OCI-LY1 (cell line): Measurements from ENCODE around the gene BMF.
A peak's percentile ranks its signal among the peaks of the same experiment; 100 is the strongest.

ENCODE experiments used
- H2AFZ ChIP-seq: fragments of 200-600 bp; sonication (generic), shearing (Covaris generic); 2 replicates; pipeline ENCODE4 v1.6.0; 2014; ENCODE audit warnings: antibody characterized with exemption, mild to moderate bottlenecking, low read length
- H3F3A ChIP-seq: fragments of 200-600 bp; sonication (generic), shearing (Covaris generic); 2 replicates; pipeline ENCODE4 v1.6.0; 2014; ENCODE audit warnings: mild to moderate bottlenecking, antibody characterized with exemption, low read length, moderate library complexity; ENCODE audit not compliant: insufficient read depth
- H3K27ac ChIP-seq: fragments of 200-600 bp; sonication (generic); 2 replicates; pipeline ENCODE4 v1.5.1; 2014; ENCODE audit warnings: low read length, mixed run types, mild to moderate bottlenecking, low read depth; ENCODE audit not compliant: poor library complexity, severe bottlenecking
- H3K27me3 ChIP-seq: fragments of 200-600 bp; sonication (generic); 2 replicates; pipeline ENCODE4 v1.6.0; 2014; ENCODE audit warnings: antibody characterized with exemption, mild to moderate bottlenecking, low read length, moderate library complexity; ENCODE audit not compliant: insufficient read depth
- H3K36me3 ChIP-seq: fragments of 200-600 bp; sonication (generic); 2 replicates; pipeline ENCODE4 v1.6.1; 2014; ENCODE audit warnings: mild to moderate bottlenecking, antibody characterized with exemption, low read length, moderate library complexity, mixed read lengths; ENCODE audit not compliant: insufficient read depth
- H3K4me1 ChIP-seq: fragments of 200-600 bp; sonication (generic); 2 replicates; pipeline ENCODE4 v1.5.1; 2014; ENCODE audit warnings: mild to moderate bottlenecking, low read length, moderate library complexity; ENCODE audit not compliant: insufficient read depth, severe bottlenecking
- H3K4me2 ChIP-seq: fragments of 200-600 bp; sonication (generic), shearing (Covaris generic); 2 replicates; pipeline ENCODE4 v1.6.1; 2014; ENCODE audit warnings: low read length
- H3K4me3 ChIP-seq: fragments of 200-600 bp; sonication (generic); 2 replicates; pipeline ENCODE4 v1.5.1; 2014; ENCODE audit warnings: low read length, low read depth, mild to moderate bottlenecking, mixed read lengths; ENCODE audit not compliant: poor library complexity, severe bottlenecking
- H3K79me2 ChIP-seq: fragments of 200-600 bp; shearing (Covaris generic); 2 replicates; pipeline ENCODE4 v1.6.1; 2016; ENCODE audit warnings: mixed run types, low read length, mixed read lengths; ENCODE audit not compliant: insufficient read depth
- H3K9ac ChIP-seq: fragments of 200-600 bp; sonication (generic), shearing (Covaris generic); 2 replicates; pipeline ENCODE4 v1.6.1; 2014; ENCODE audit warnings: mild to moderate bottlenecking, low read length, mixed read lengths
- H3K9me2 ChIP-seq: fragments of 200-600 bp; sonication (generic), shearing (Covaris generic); 2 replicates; pipeline ENCODE4 v1.6.1; 2014; ENCODE audit warnings: low read depth, mild to moderate bottlenecking, low read length, mixed read lengths
- H3K9me3 ChIP-seq: fragments of 200-600 bp; shearing (Covaris generic); 2 replicates; pipeline ENCODE4 v1.6.1; 2014; ENCODE audit warnings: low read length, mixed read lengths
- H4K20me1 ChIP-seq: fragments of 200-600 bp; sonication (generic), shearing (Covaris generic); 2 replicates; pipeline ENCODE4 v1.6.0; 2016; ENCODE audit warnings: mild to moderate bottlenecking, low read length; ENCODE audit not compliant: insufficient read depth
- EZH2 ChIP-seq: fragments of 200-600 bp; sonication (generic), shearing (Covaris generic); IDR thresholded peaks from 2 replicates; pipeline ENCODE4 v1.8.0; 2017; ENCODE audit warnings: borderline replicate concordance, mixed run types, mild to moderate bottlenecking, antibody characterized with exemption, low read length, moderate library complexity, mixed read lengths
- TF ChIP-seq, protein P1 (sequence below): fragments of 200-600 bp; sonication (generic), shearing (Covaris generic); IDR thresholded peaks from 2 replicates; pipeline ENCODE4 v1.5.1; 2017; ENCODE audit warnings: mild to moderate bottlenecking, antibody characterized with exemption, low read length, moderate library complexity, mixed read lengths

Gene BMF

GRCh38 chr15:40059821-40060220 lies 48.9 kb downstream of the BMF start:
- H3K4me1 ChIP-seq: peaks cover 34% of the 10 kb centered on the region
- no peak overlapping the region for H3K27ac ChIP-seq
- H3K79me2 ChIP-seq: no peaks in the 10 kb centered on the region
- no peak overlapping the region for H3K4me2 ChIP-seq
- no peaks in the 10 kb centered on the region for H3K9me3 ChIP-seq
- no peaks in the 10 kb centered on the region for H3K9me2 ChIP-seq
- H3K36me3 ChIP-seq: no peaks in the 10 kb centered on the region
- no peaks in the 10 kb centered on the region for H4K20me1 ChIP-seq
- TF ChIP-seq, protein P1, sequence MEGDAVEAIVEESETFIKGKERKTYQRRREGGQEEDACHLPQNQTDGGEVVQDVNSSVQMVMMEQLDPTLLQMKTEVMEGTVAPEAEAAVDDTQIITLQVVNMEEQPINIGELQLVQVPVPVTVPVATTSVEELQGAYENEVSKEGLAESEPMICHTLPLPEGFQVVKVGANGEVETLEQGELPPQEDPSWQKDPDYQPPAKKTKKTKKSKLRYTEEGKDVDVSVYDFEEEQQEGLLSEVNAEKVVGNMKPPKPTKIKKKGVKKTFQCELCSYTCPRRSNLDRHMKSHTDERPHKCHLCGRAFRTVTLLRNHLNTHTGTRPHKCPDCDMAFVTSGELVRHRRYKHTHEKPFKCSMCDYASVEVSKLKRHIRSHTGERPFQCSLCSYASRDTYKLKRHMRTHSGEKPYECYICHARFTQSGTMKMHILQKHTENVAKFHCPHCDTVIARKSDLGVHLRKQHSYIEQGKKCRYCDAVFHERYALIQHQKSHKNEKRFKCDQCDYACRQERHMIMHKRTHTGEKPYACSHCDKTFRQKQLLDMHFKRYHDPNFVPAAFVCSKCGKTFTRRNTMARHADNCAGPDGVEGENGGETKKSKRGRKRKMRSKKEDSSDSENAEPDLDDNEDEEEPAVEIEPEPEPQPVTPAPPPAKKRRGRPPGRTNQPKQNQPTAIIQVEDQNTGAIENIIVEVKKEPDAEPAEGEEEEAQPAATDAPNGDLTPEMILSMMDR: peak; percentile 16; the same call in 1 of the 2 replicates
- no peak for TF ChIP-seq EZH2
- H3K4me3 ChIP-seq: no peak overlapping the region
- H3F3A ChIP-seq: no peaks in the 10 kb centered on the region
- H3K9ac ChIP-seq: no peak overlapping the region
- H2AFZ ChIP-seq: no peak overlapping the region
- no peaks in the 10 kb centered on the region for H3K27me3 ChIP-seq

GRCh38 chr15:40058476-40059140 lies 50.1 kb downstream of the BMF start:
- no peaks in the 10 kb centered on the region for H3K36me3 ChIP-seq
- no peak overlapping the region for H2AFZ ChIP-seq
- H3K79me2 ChIP-seq: no peaks in the 10 kb centered on the region
- no peaks in the 10 kb centered on the region for H3K9me3 ChIP-seq
- no peak overlapping the region for H3K27ac ChIP-seq
- H3K4me1 ChIP-seq: peaks cover 34% of the 10 kb centered on the region
- no peak overlapping the region for H3K9ac ChIP-seq
- TF ChIP-seq EZH2: no peak
- TF ChIP-seq, protein P1: no peak
- no peak overlapping the region for H3K4me3 ChIP-seq
- H3F3A ChIP-seq: no peaks in the 10 kb centered on the region
- no peaks in the 10 kb centered on the region for H4K20me1 ChIP-seq
- no peaks in the 10 kb centered on the region for H3K27me3 ChIP-seq
- no peak overlapping the region for H3K4me2 ChIP-seq
- H3K9me2 ChIP-seq: no peaks in the 10 kb centered on the region

GRCh38 chr15:40055576-40056293 lies 52.9 kb downstream of the BMF start:
- Histone ChIP-seq H4K20me1 (no peaks in the 10 kb centered on the region), H3K9me2 (no peaks in the 10 kb centered on the region), H3K27ac (peak overlapping the region; percentile 96), H3K36me3 (no peaks in the 10 kb centered on the region), H3F3A (peaks cover 18% of the 10 kb centered on the region; the same call in 1 of the 2 replicates), H3K27me3 (no peaks in the 10 kb centered on the region), H3K4me1 (peaks cover 57% of the 10 kb centered on the region), H3K9me3 (no peaks in the 10 kb centered on the region), H3K9ac (peak overlapping the region; percentile 73; the same call in 1 of the 2 replicates), H3K4me2 (peak overlapping the region; percentile 55; the same call in 1 of the 2 replicates), H3K79me2 (no peaks in the 10 kb centered on the region), H2AFZ (no peak overlapping the region), H3K4me3 (no peak overlapping the region)
- TF ChIP-seq EZH2: no peak
- TF ChIP-seq, protein P1: no peak
